Chondrocyte (in vitro differentiated cells): ENCODE data around the gene AP4E1. TPM values are rescaled to one million over a fixed set of nuclear protein-coding genes. Genes with fewer than 3 reads are reported as not detected.

Experiments
- DNase-seq: peaks from one replicate; pipeline ENCODE4 v3.0.0; 2021; ENCODE audit warnings: mixed read lengths, low spot score
- H3K27ac Mint-ChIP-seq: one replicate; pipeline ENCODE4 v1.8.0; 2021; ENCODE audit warnings: mild to moderate bottlenecking, moderate library complexity, mixed read lengths; ENCODE audit not compliant: unreplicated experiment
- H3K27me3 Mint-ChIP-seq: 2 replicates; pipeline ENCODE4 v1.8.0; 2021; ENCODE audit warnings: low read depth, mixed read lengths
- H3K36me3 Mint-ChIP-seq: 2 replicates; pipeline ENCODE4 v1.8.0; 2021; ENCODE audit warnings: low read depth, mixed read lengths
- H3K4me1 Mint-ChIP-seq: 2 replicates; pipeline ENCODE4 v1.8.0; 2021; ENCODE audit warnings: low read depth, mild to moderate bottlenecking, mixed read lengths
- H3K4me3 Mint-ChIP-seq: one replicate; pipeline ENCODE4 v1.8.0; 2021; ENCODE audit warnings: mild to moderate bottlenecking, moderate library complexity, mixed read lengths; ENCODE audit not compliant: unreplicated experiment
- H3K9me3 Mint-ChIP-seq: 2 replicates; pipeline ENCODE4 v1.8.0; 2021; ENCODE audit warnings: low read depth, mixed read lengths
- total RNA-seq: library from RNA; stranded (reverse); gene quantifications from 3 replicates; pipeline ENCODE4 v1.2.1, GENCODE V29; 2021
- TF ChIP-seq, protein P1 (sequence below): fragments of 200-600 bp; sonication (generic); IDR thresholded peaks from 2 replicates; pipeline ENCODE4 v1.5.0; 2021; ENCODE audit warnings: antibody characterized with exemption, mild to moderate bottlenecking, moderate library complexity

AP4E1 gene
- total RNA-seq, 1 donor from 2014 or later: 13.2 TPM

GRCh38 chr15:51051776-51052175 is 143.3 kb downstream of the AP4E1 start:
- no peaks in the 10 kb centered on the region for H3K9me3 Mint-ChIP-seq
- H3K4me1 Mint-ChIP-seq: peaks cover 18% of the 10 kb centered on the region
- TF ChIP-seq, protein P1, sequence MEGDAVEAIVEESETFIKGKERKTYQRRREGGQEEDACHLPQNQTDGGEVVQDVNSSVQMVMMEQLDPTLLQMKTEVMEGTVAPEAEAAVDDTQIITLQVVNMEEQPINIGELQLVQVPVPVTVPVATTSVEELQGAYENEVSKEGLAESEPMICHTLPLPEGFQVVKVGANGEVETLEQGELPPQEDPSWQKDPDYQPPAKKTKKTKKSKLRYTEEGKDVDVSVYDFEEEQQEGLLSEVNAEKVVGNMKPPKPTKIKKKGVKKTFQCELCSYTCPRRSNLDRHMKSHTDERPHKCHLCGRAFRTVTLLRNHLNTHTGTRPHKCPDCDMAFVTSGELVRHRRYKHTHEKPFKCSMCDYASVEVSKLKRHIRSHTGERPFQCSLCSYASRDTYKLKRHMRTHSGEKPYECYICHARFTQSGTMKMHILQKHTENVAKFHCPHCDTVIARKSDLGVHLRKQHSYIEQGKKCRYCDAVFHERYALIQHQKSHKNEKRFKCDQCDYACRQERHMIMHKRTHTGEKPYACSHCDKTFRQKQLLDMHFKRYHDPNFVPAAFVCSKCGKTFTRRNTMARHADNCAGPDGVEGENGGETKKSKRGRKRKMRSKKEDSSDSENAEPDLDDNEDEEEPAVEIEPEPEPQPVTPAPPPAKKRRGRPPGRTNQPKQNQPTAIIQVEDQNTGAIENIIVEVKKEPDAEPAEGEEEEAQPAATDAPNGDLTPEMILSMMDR: no peak
- H3K4me3 Mint-ChIP-seq: no peak overlapping the region
- no peak overlapping the region for H3K27ac Mint-ChIP-seq
- peaks cover 7% of the 10 kb centered on the region for H3K27me3 Mint-ChIP-seq
- H3K36me3 Mint-ChIP-seq: peaks cover 2% of the 10 kb centered on the region
- no peak for DNase-seq

DNA sequence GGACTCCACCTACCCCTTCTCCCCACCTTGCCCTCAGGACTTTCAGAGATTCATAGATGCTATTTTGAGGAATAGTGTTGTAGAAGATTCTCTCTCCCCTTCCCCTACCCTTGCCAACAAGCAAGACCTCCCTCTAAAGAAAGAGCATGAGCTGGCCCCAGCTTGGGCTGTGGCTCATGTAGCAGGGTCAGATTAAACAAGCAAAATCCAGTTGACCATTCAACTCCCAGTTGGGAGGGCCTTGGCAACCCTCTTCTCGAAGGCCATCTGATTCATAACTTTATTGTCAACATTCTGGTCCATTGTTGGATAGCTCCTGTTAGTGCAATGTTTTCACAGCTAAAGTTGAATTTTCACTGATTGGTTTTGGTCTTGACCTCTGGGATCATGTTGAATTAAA is 145.1 kb downstream of the AP4E1 start:
- TF ChIP-seq, protein P1: no peak
- H3K27me3 Mint-ChIP-seq: peaks cover 17% of the 10 kb centered on the region
- no peaks in the 10 kb centered on the region for H3K9me3 Mint-ChIP-seq
- no peak overlapping the region for H3K4me3 Mint-ChIP-seq
- no peak overlapping the region for H3K27ac Mint-ChIP-seq
- no peak for DNase-seq
- peaks cover 11% of the 10 kb centered on the region for H3K36me3 Mint-ChIP-seq
- H3K4me1 Mint-ChIP-seq: peaks cover 2% of the 10 kb centered on the region

- Mint-ChIP-seq H3K4me1 (no peaks in the 10 kb centered on the region), H3K9me3 (no peaks in the 10 kb centered on the region), H3K4me3 (no peak overlapping the region), H3K27me3 (peaks cover 18% of the 10 kb centered on the region), H3K27ac (no peak overlapping the region), H3K36me3 (peaks cover 12% of the 10 kb centered on the region)
- DNase-seq: no peak
- TF ChIP-seq, protein P1: no peak
Measured at GRCh38 chr15:51054535-51054934, 146.1 kb downstream of the AP4E1 start.

Other genes with a start within 250 kb of the AP4E1 start
- 34.5 to 41.6 TPM (median 35.8 TPM) in 3 replicates for gene TRPM7, start 221.9 kb upstream of the AP4E1 start, total RNA-seq
- 97.7 to 115 TPM (median 109 TPM) in 3 replicates for gene SPPL2A, start 143.0 kb upstream of the AP4E1 start, total RNA-seq
- 4.6 to 6.1 TPM (median 5.4 TPM) in 3 replicates for gene TNFAIP8L3, start 186.2 kb downstream of the AP4E1 start, total RNA-seq